ENCODE results near the gene MAPK12. TPM values are rescaled to one million over a fixed set of nuclear protein-coding genes. Genes with fewer than 3 reads are reported as not detected.

MAPK12 gene
- total and polyA plus RNA-seq, 2 of the 4 experiments (the other 2 are of a cell fraction) = 41.0 to 56.3 TPM

- peak within 1 kb of the TSS; percentile 56 for H2BK5ac ChIP-seq (ENCODE audit: low read depth, low read length, poor library complexity, severe bottlenecking)
- CTCF ChIA-PET = interaction anchor here (1.0 to 1.2 kb wide), 2 partner anchors 10 to 91 kb away, joined by 3 to 7 read pairs; partner anchors contain the start of gene MAPK12
- H4K8ac ChIP-seq (ENCODE audit: low read depth in 2 of 2, low read length in 2 of 2) = peak within 1 kb of the TSS; percentile 39 to 62; a peak in 3 of 4 replicates
- peak within 1 kb of the TSS; percentile 77 for H2AK5ac ChIP-seq (ENCODE audit: low read depth, low read length)
- intact Hi-C loops (cut with micrococcal nuclease) = no loop called here
- no TSS peak for BruUV-seq (replicated peaks)
- peak within 1 kb of the TSS; percentile 36; the same call in 1 of the 2 replicates for H3K56ac ChIP-seq (ENCODE audit: extremely low read depth, insufficient read depth, low read length)
- H2AFZ ChIP-seq (replicated peaks; ENCODE audit: low read length, poor library complexity) = peak within 1 kb of the TSS; percentile 93
- H3K14ac ChIP-seq (replicated peaks; ENCODE audit: low read depth, low read length) = peak within 1 kb of the TSS; percentile 91
- H3K36me3 ChIP-seq (ENCODE audit: control insufficient read depth, insufficient read depth, low read length) = peaks cover 41% of the 10 kb centered on the region
- 0 out of 2 replicates have a peak, but pooled peaks cover 3% of the 10 kb centered on the region for H3K9me1 ChIP-seq (ENCODE audit: insufficient read depth, low read length)
- DNase-seq = peak; percentile 74
- H4K20me1 ChIP-seq (ENCODE audit: insufficient read depth, low read length) = peaks cover 21% of the 10 kb centered on the region
- peak within 1 kb of the TSS; percentile 82 for H3K9ac ChIP-seq (ENCODE audit: low read depth, low read length)
- H3K4me1 ChIP-seq (ENCODE audit: control insufficient read depth, insufficient read depth, low read length) = peaks cover 12% of the 10 kb centered on the region
- no peak within 1 kb of the TSS; the same call in 1 of the 2 replicates for H3K18ac ChIP-seq (ENCODE audit: low read depth, low read length)
- peak within 1 kb of the TSS; percentile 64 for H3K4me2 ChIP-seq (ENCODE audit: low read depth, low read length)
- POLR2A ChIA-PET (ENCODE audit: unreplicated experiment) = interaction anchor here (0.6 to 1.0 kb wide), 3 partner anchors 78 to 176 kb away, joined by 3 to 9 read pairs (median 6); no protein-coding TSS in a partner anchor
- peak within 1 kb of the TSS; percentile 90 for H3K23ac ChIP-seq (ENCODE audit: low read depth, low read length)
- peak within 1 kb of the TSS; percentile 88 for H3K4me3 ChIP-seq (ENCODE audit: insufficient read depth, low read depth, low read length)
- in situ Hi-C loops (cut with MboI; ENCODE audit: low sequenced_read_pairs) = loop anchor here (5.0 kb wide), 1 partner anchor 76 kb away; the partner anchor contains the start of gene DENND6B
- dilution Hi-C loops (cut with HindIII; ENCODE audit: low sequenced_read_pairs, unreplicated experiment) = no loop called here
- H3K4ac ChIP-seq (ENCODE audit: low read depth, low read length) = peak within 1 kb of the TSS; percentile 91
- no peak within 1 kb of the TSS for H2BK20ac ChIP-seq (ENCODE audit: low read depth, low read length)
- peak within 1 kb of the TSS; percentile 94 for H2AK9ac ChIP-seq (replicated peaks; ENCODE audit: low read depth, low read length, poor library complexity)
- peak within 1 kb of the TSS; percentile 28 for H3K27ac ChIP-seq (ENCODE audit: insufficient read depth, low read length)
- no peak within 1 kb of the TSS for H2BK120ac ChIP-seq (ENCODE audit: low read depth, low read length)
- H4K91ac ChIP-seq (ENCODE audit: insufficient read depth, low read depth, low read length) = peak within 1 kb of the TSS; percentile 52
- no peaks in the 10 kb centered on the region for H3K27me3 ChIP-seq (ENCODE audit: control insufficient read depth, insufficient read depth, low read length)
- TF ChIP-seq CHD1 (IDR thresholded peaks at IDR 0.05; ENCODE audit: low read depth, low read length) = no peak
- no peak for TF ChIP-seq BHLHE40 (IDR thresholded peaks at IDR 0.05; ENCODE audit: low read depth, low read length)
- TF ChIP-seq RFX5 (IDR thresholded peaks at IDR 0.05; ENCODE audit: low read depth, low read length) = no peak
- TF ChIP-seq, protein P1, sequence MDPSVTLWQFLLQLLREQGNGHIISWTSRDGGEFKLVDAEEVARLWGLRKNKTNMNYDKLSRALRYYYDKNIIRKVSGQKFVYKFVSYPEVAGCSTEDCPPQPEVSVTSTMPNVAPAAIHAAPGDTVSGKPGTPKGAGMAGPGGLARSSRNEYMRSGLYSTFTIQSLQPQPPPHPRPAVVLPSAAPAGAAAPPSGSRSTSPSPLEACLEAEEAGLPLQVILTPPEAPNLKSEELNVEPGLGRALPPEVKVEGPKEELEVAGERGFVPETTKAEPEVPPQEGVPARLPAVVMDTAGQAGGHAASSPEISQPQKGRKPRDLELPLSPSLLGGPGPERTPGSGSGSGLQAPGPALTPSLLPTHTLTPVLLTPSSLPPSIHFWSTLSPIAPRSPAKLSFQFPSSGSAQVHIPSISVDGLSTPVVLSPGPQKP (IDR thresholded peaks at IDR 0.05; ENCODE audit: borderline replicate concordance, low read depth, low read length) = no peak
- peak; percentile 76 for TF ChIP-seq MXI1 (IDR thresholded peaks at IDR 0.05; ENCODE audit: borderline replicate concordance, low read depth, low read length)
- no peak for TF ChIP-seq NFE2L2 (IDR thresholded peaks at IDR 0.05; ENCODE audit: low read depth, low read length)
- TF ChIP-seq USF2 (IDR thresholded peaks at IDR 0.05; ENCODE audit: low read depth, low read length) = no peak
- TF ChIP-seq RAD21 (IDR thresholded peaks at IDR 0.05; ENCODE audit: low read length) = no peak
- TF ChIP-seq MAZ (IDR thresholded peaks at IDR 0.05; ENCODE audit: borderline replicate concordance, low read depth, low read length) = peak; percentile 44; the same call in 1 of the 2 replicates
- H3K79me1 ChIP-seq (ENCODE audit: low read depth in 1 of 2, low read length in 2 of 2) = peaks cover 9 to 39% of the 10 kb centered on the region in 2 experiments; a peak in 3 of 4 replicates
- no peaks in the 10 kb centered on the region for H3K9me3 ChIP-seq (ENCODE audit: control insufficient read depth, insufficient read depth, low read length)
- peak within 1 kb of the TSS; percentile 8 for H4K5ac ChIP-seq (ENCODE audit: low read depth, low read length)
- WGBS, 2 experiments (ENCODE audit: extremely low coverage in 2 of 2, insufficient read length in 1 of 2) = 2% methylated on average over 53 of the region's 81 CpGs; no CpG with 5 or more reads in 1 of the 2 experiments
- no peak within 1 kb of the TSS for H2BK15ac ChIP-seq (ENCODE audit: low read depth, low read length)
- peak; percentile 84 for ATAC-seq (ENCODE audit: low read depth)
These were observed 10.7 kb downstream of the MAPK12 start, which contains the start of gene HDAC10 for GRCh38 chr22:50250555-50251476. Gene HDAC10, minus strand, starts transcription at chr22:50251265. Its CDS starts 233 bp downstream, at chr22:50251032.
